Measurements from ENCODE around the gene PFDN5. TPM values are rescaled to one million over a fixed set of nuclear protein-coding genes. Genes with fewer than 3 reads are reported as not detected.
"Not testable (repeated sequence)": the region's sequence is repeated elsewhere in the genome, so short reads cannot be mapped to it uniquely, and the experiment has no call there.

Gene PFDN5
- total RNA-seq, 1 donor from 2014 or later: 344 TPM

DNA sequence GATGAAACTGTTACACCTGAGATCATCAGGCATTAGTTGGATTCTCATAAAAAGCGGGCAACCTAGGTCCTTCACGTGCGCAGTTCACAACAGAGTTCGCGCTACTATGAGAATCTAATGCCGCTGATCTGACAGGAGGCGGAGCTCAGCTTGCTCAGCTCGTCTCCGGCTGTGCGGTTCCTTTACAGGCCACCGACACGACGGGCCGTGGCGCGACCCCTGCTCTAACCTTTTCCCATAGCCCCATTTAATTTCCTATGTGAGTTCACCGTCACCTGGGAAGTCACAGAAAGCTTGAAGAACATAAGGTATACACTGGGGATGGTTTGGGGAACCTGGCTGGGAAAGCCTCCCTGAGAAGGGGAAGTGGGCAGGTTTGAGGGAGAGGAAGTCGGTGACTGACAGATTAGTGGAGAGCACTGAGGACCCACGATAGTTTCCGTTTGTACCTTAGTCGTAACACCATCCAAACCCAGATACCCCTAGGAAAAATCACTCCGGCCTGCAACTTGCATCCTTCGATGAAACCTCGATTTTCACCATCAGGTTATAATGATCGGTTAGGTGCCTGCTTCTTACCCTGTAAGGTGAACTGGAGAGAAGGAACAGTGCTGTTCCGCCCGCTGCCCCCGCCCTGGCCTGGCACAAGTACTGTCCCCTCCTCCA is 28.9 kb downstream of the PFDN5 start:
- peaks cover 42% of the 10 kb centered on the region for H3K4me1 Mint-ChIP-seq (ENCODE audit: low read depth)
- intact Hi-C loops (cut with micrococcal nuclease): loop anchor here (1.0 to 5.0 kb wide), 5 partner anchors 21 to 403 kb away; partner anchors contain the start of genes ATP5MC2 and CALCOCO1
- H3K4me3 Mint-ChIP-seq: peak overlapping the region; percentile 96

DNA sequence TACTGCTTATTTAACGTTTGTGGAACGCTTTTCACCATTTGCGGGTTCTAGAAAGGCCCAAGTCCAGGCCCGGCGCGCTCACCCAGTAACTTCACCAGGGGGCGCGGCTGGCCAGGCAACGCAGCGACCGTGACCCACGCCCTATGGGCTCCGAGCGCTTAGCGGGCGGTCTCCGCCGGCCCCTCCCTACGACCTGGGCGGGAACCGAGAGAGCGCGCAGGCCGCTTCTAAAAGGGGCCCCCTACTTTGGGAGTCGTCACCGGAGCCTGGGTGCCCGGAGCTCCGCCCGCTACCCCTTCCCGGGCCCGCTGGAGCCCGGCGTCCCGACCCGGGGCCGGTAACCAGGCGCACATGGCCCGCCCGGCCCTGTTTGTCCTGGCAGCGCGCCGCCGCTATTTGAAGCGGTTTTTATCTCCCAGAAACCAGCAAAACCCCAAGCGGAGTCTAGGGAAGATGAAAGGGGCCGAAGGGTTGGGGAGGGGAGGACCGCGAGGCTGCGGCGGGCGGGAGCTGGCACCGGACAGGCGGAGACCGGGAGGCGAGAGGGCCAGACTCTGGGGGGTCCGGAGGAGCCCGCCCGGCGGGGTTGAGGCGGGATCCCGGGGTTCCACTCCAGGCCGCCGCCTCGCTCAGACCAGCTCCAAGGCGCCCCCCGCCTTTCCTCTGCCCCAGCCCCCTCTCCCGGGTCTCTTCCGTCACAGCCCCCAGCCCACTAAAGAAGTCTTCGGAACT is 29.6 kb downstream of the PFDN5 start:
- peak; percentile 85 for DNase-seq (ENCODE audit: low spot score)
- intact Hi-C loops (cut with micrococcal nuclease): loop anchor here (1.0 to 5.0 kb wide), 5 partner anchors 20 to 402 kb away; partner anchors contain the start of genes ATP5MC2 and CALCOCO1
- Mint-ChIP-seq H3K9me3 (no peaks in the 10 kb centered on the region), H3K27me3 (ENCODE audit: insufficient read depth) (peaks cover 18% of the 10 kb centered on the region), H3K4me1 (ENCODE audit: low read depth) (peaks cover 40% of the 10 kb centered on the region), H3K27ac (peak overlapping the region; percentile 100), H3K36me3 (ENCODE audit: low read depth) (peaks cover 5% of the 10 kb centered on the region), H3K4me3 (peak overlapping the region; percentile 96)

More for the DNA sequence above, 28.9 kb downstream of the PFDN5 start:
- peaks cover 6% of the 10 kb centered on the region for H3K36me3 Mint-ChIP-seq (ENCODE audit: low read depth)
- DNase-seq (ENCODE audit: low spot score): peak; percentile 56
- peaks cover 16% of the 10 kb centered on the region for H3K27me3 Mint-ChIP-seq (ENCODE audit: insufficient read depth)
- H3K9me3 Mint-ChIP-seq: no peaks in the 10 kb centered on the region
- H3K27ac Mint-ChIP-seq: peak overlapping the region; percentile 100

DNA sequence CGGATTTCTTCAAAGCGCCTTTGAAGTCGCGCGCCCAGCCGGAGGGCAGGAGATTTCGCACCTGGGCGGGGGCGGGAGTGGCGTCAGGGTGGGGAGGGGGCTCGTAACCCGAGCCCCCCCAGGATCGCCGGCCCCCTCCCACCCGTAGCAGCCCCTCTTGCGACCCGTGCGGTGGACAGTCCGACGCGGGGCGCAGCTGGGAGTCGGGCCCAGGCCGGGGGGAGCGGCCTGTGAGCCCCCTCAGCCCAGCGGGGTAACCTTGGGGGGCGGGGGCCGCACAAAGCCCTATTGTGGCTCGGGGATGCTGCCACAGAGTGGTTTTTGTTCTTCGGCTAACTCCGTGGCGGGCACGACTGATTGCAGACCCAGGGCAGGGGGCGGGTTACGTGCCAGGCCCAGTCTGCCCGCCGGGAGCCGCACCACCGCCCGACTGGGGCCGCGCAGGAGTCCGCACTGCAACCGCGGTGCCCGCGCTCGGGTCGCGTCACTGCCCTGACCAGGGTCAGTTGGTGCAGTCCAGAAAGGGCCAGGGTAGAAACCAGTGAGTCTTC is 30.2 kb downstream of the PFDN5 start:
- intact Hi-C loops (cut with micrococcal nuclease): loop anchor here (2.0 kb wide), 1 partner anchor 183 kb away; no protein-coding TSS in a partner anchor
- peaks cover 3% of the 10 kb centered on the region for H3K36me3 Mint-ChIP-seq (ENCODE audit: low read depth)
- DNase-seq (ENCODE audit: low spot score): no peak
- peak overlapping the region; percentile 79 for H3K4me3 Mint-ChIP-seq
- peaks cover 34% of the 10 kb centered on the region for H3K4me1 Mint-ChIP-seq (ENCODE audit: low read depth)
- H3K27me3 Mint-ChIP-seq (ENCODE audit: insufficient read depth): peaks cover 19% of the 10 kb centered on the region
- no peaks in the 10 kb centered on the region for H3K9me3 Mint-ChIP-seq
- H3K27ac Mint-ChIP-seq: no peak overlapping the region

DNA sequence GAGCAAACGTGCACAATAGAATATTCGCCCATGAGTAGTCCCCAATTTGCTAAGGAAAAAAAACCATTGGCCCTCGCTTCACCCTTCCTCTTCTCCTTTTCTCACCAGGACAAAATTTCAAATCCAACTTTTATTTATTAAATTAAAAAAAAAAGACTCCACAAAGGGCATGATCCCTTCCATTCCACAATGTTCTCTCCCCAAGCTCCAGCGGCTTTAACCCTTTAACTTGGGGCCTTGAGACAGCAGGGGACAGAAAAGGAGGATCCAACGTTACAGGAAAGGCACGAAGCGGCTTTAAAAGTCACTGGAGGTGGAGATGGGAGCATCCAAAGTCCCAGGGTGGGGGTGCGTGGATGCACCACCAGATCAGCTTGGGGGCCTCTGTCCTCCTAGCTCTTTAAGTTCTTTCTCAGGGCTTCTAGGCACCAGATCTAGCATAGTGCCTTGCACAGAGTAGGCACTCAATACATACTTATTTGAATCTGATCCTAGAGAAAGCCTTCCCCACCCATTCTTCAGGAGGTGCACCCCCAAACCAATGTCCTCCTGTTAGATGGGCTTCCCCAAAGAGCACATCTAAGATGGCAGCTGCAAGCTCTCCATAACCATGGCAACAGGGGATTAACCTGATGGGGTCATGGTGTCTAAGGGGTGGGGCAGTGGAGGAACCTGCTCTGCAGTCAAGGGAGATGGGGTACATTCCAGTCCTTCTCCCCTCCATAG is 31.3 kb downstream of the PFDN5 start:
- H3K36me3 Mint-ChIP-seq (ENCODE audit: low read depth): no peaks in the 10 kb centered on the region
- intact Hi-C loops (cut with micrococcal nuclease): no loop called here
- DNase-seq (ENCODE audit: low spot score): no peak
- H3K27me3 Mint-ChIP-seq (ENCODE audit: insufficient read depth): peaks cover 28% of the 10 kb centered on the region
- H3K9me3 Mint-ChIP-seq: no peaks in the 10 kb centered on the region
- no peak overlapping the region for H3K27ac Mint-ChIP-seq
- peaks cover 24% of the 10 kb centered on the region for H3K4me1 Mint-ChIP-seq (ENCODE audit: low read depth)
- H3K4me3 Mint-ChIP-seq: peak overlapping the region; percentile 79

DNA sequence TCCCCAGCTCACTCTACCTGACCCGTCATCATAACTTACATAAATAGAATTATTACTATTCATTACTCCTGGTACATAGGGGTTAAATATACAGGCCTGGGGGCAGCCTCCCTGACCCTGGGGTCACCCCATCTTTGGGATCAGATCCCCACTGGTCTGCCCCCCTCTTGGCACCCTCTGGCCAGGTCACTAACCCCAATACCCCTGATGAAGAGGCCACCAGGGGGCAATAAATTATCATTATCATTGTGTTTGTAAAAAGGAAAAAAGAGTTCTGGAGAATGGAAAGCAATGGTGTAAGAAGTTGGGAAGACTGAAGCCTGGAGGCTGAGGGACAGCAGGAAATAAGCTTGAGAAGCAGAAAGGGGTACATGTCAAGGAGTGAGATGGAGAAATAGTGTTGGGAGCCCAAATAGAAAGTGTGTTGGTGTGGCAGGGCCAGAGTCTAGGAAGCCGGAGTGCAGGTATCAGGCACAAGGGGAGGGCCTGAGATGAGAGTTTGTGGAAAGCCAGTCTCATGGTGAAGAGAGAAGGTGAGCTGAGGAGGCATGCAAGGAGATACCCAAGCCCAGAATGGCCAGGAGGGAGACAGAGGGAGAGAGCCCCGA is 32.2 kb downstream of the PFDN5 start:
- intact Hi-C loops (cut with micrococcal nuclease): no loop called here
- H3K27ac Mint-ChIP-seq: no peak overlapping the region
- no peak overlapping the region for H3K4me3 Mint-ChIP-seq
- H3K4me1 Mint-ChIP-seq (ENCODE audit: low read depth): peaks cover 20% of the 10 kb centered on the region
- DNase-seq (ENCODE audit: low spot score): no peak
- peaks cover 30% of the 10 kb centered on the region for H3K27me3 Mint-ChIP-seq (ENCODE audit: insufficient read depth)
- H3K36me3 Mint-ChIP-seq (ENCODE audit: low read depth): no peaks in the 10 kb centered on the region
- H3K9me3 Mint-ChIP-seq: no peaks in the 10 kb centered on the region

DNA sequence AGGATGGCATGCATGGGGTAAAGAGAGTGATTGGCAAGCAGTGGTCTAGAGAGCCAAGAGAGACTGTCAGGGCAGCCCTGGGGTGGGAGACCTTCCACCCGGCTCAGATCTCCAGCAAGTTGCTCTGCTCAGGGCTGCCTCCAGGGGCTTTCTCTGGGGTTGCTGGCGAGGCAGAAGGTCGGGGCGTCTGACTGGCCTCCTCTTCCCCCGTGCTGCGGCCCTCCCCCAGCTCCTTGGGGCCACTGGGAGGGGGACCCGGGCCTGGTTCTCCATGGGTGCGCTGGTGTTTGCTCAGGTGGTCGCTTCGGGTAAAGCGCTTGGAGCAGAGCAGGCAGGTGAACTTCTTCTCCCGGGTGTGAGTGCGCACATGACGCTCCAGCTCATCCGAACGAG is 32.7 kb downstream of the PFDN5 start:
- DNase-seq (ENCODE audit: low spot score): no peak
- H3K27me3 Mint-ChIP-seq (ENCODE audit: insufficient read depth): peaks cover 30% of the 10 kb centered on the region
- no peaks in the 10 kb centered on the region for H3K9me3 Mint-ChIP-seq
- H3K4me3 Mint-ChIP-seq: no peak overlapping the region
- H3K36me3 Mint-ChIP-seq (ENCODE audit: low read depth): no peaks in the 10 kb centered on the region
- intact Hi-C loops (cut with micrococcal nuclease): no loop called here
- H3K27ac Mint-ChIP-seq: no peak overlapping the region
- H3K4me1 Mint-ChIP-seq (ENCODE audit: low read depth): peaks cover 20% of the 10 kb centered on the region

DNA sequence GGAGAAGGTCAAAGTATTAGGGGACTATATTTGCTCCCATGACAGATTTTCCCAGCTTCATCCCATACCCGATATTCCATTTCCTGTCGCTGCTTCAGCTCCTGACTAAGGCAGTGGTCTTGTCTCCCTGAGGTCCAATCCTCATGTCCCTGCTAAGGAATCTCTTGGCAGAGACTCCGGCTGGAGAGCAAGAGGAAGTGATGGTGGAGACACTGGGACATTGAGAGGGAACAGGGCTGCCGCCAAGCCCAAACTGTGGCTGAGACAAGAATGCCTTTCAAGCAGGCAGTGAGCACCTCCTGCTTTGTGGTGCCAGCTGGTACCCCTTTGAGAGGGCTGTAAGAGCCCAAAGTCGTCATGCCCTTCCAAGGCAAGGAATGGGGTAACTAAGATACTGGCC is 35.3 kb downstream of the PFDN5 start:
- H3K4me1 Mint-ChIP-seq (ENCODE audit: low read depth): peaks cover 6% of the 10 kb centered on the region
- no peak overlapping the region for H3K27ac Mint-ChIP-seq
- H3K36me3 Mint-ChIP-seq (ENCODE audit: low read depth): no peaks in the 10 kb centered on the region
- no peaks in the 10 kb centered on the region for H3K9me3 Mint-ChIP-seq
- H3K4me3 Mint-ChIP-seq: no peak overlapping the region
- DNase-seq (ENCODE audit: low spot score): no peak
- peaks cover 44% of the 10 kb centered on the region for H3K27me3 Mint-ChIP-seq (ENCODE audit: insufficient read depth)
- intact Hi-C loops (cut with micrococcal nuclease): no loop called here

DNA sequence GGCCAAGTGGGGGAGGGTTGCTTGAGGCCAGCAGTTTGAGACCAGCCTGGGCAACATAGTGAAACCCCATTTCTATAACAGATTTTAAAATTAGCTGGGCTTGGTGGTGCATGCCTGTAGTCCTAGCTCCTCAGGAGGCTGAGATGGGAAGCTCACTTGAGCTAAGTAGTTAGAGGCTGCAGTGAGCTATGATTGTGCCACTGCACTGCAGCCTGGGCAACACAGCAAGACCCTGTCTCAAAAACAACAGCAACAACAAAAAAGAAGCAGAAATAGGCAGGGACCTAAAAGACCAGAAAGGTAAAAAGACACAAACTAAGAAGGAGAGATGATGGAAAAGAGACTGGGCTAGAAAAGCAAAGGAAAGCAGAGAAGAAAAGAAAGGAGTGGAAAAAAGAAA is 37.0 kb downstream of the PFDN5 start:
- H3K4me1 Mint-ChIP-seq (ENCODE audit: low read depth); DNase-seq (ENCODE audit: low spot score); H3K4me3 Mint-ChIP-seq; H3K27ac Mint-ChIP-seq; H3K36me3 Mint-ChIP-seq (ENCODE audit: low read depth); H3K9me3 Mint-ChIP-seq; intact Hi-C loops (cut with micrococcal nuclease): not testable (repeated sequence)
- H3K27me3 Mint-ChIP-seq (ENCODE audit: insufficient read depth): peaks cover 46% of the 10 kb centered on the region

DNA sequence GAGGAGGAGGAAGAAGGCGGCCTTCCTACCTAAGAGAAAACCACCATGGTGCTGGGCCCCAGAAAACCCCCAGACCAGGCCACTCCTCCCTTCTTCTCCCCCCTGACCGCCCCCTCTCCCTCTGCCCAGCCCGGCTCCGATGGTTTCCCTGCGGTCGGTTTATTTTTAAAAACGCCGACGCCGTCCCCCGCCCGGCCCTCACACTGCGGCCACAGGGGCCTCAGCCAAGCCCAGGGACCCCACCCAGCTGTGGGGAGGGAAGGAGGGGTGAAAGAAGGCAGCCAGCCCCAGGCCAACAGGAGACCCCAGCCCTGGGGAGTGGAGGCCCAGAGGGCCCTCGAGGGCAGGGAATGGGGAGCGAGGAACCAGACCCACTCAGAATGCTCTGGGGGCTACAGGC is 37.4 kb downstream of the PFDN5 start:
- intact Hi-C loops (cut with micrococcal nuclease): no loop called here
- peaks cover 44% of the 10 kb centered on the region for H3K27me3 Mint-ChIP-seq (ENCODE audit: insufficient read depth)
- H3K9me3 Mint-ChIP-seq: no peaks in the 10 kb centered on the region

DNA sequence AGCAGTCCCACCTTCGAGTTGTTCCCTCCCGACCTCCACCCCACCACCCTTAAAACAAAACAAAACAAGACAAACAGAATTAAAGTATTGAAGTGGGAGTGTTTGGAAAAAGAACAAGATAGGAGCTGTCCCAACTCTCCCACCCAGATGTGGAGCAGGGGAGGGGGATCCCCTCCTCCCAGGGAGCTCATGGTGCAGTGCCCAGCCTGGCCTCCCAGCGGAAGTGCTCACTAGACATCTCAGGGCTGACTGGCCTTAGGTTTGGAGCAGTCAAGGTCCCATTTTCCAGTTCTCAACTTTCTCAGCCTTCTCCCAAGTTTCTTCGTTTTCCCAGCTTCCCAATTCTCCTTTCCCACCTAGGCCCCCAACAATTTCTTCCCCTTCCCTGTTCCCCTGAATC is 37.9 kb downstream of the PFDN5 start:
- Mint-ChIP-seq H3K27me3 (ENCODE audit: insufficient read depth) (peaks cover 49% of the 10 kb centered on the region), H3K4me1 (ENCODE audit: low read depth) (peaks cover 9% of the 10 kb centered on the region), H3K4me3 (no peak overlapping the region), H3K27ac (no peak overlapping the region), H3K9me3 (no peaks in the 10 kb centered on the region), H3K36me3 (ENCODE audit: low read depth) (no peaks in the 10 kb centered on the region)
- no peak for DNase-seq (ENCODE audit: low spot score)
- intact Hi-C loops (cut with micrococcal nuclease): no loop called here

More for the DNA sequence above, 37.4 kb downstream of the PFDN5 start:
- H3K4me1 Mint-ChIP-seq (ENCODE audit: low read depth): peaks cover 4% of the 10 kb centered on the region
- no peak overlapping the region for H3K27ac Mint-ChIP-seq
- no peaks in the 10 kb centered on the region for H3K36me3 Mint-ChIP-seq (ENCODE audit: low read depth)
- no peak overlapping the region for H3K4me3 Mint-ChIP-seq
- no peak for DNase-seq (ENCODE audit: low spot score)

DNA sequence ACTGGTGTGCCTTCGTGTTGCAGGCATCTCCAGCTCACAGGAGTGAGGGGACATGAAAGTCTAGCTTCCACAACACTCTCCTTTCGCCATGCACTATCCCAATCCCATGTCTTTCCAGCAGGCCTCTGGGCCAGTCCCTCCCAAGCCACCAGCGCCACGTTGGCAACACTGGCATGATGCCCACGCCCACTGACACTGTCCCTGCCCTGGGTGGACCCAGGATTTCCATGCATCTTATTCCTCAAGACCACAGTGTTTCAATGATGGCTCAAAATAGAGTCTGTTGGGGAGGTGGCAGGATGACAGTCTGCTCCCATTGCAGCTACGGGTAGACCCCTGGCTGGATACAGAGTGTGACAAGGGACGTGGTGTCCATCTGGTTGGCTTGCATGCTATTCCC is 38.5 kb downstream of the PFDN5 start:
- no peak for DNase-seq (ENCODE audit: low spot score)
- Mint-ChIP-seq H3K9me3 (no peaks in the 10 kb centered on the region), H3K27ac (peak overlapping the region; percentile 48), H3K4me1 (ENCODE audit: low read depth) (peaks cover 12% of the 10 kb centered on the region), H3K27me3 (ENCODE audit: insufficient read depth) (peaks cover 52% of the 10 kb centered on the region), H3K4me3 (no peak overlapping the region), H3K36me3 (ENCODE audit: low read depth) (no peaks in the 10 kb centered on the region)
- intact Hi-C loops (cut with micrococcal nuclease): no loop called here

DNA sequence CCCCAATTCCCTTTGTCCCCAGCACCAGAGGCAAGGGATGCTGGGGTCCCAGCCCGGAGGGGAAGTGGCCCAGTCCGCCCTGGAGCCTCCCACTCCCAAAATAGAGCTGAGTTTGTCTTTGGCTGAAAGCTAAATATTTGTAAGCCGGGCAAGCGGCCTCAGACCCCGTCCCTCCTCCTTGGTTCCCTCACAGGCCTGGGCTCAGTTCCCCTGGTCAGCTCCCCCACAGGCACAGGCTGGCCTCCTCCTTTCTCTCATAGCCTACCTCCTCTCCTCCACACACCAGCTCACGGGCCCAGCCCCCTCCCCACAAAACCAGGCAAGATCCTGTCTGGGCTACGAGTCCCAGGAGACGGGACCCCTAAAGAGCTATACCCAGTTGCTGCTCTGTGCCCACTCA is 39.5 kb downstream of the PFDN5 start:
- no peaks in the 10 kb centered on the region for H3K9me3 Mint-ChIP-seq
- peak overlapping the region; percentile 40 for H3K27ac Mint-ChIP-seq
- intact Hi-C loops (cut with micrococcal nuclease): no loop called here
- H3K4me1 Mint-ChIP-seq (ENCODE audit: low read depth): peaks cover 12% of the 10 kb centered on the region
- H3K4me3 Mint-ChIP-seq: no peak overlapping the region
- H3K27me3 Mint-ChIP-seq (ENCODE audit: insufficient read depth): peaks cover 51% of the 10 kb centered on the region
- no peaks in the 10 kb centered on the region for H3K36me3 Mint-ChIP-seq (ENCODE audit: low read depth)
- DNase-seq (ENCODE audit: low spot score): no peak
